ENCODE data around the gene CELSR1. TPM values are rescaled to one million over a fixed set of nuclear protein-coding genes. Genes with fewer than 3 reads are reported as not detected.

The CELSR1 gene
- total RNA-seq, 1 donor from 2014 or later: 8.9 TPM

- H3K27me3 ChIP-seq (ENCODE audit: low read depth): no peaks in the 10 kb centered on the region
- H3K4me3 ChIP-seq: peak overlapping the region; percentile 91
- DNase-seq: peak; percentile 69
- intact Hi-C loops (cut with micrococcal nuclease): no loop called here
- TF ChIP-seq, protein P1, sequence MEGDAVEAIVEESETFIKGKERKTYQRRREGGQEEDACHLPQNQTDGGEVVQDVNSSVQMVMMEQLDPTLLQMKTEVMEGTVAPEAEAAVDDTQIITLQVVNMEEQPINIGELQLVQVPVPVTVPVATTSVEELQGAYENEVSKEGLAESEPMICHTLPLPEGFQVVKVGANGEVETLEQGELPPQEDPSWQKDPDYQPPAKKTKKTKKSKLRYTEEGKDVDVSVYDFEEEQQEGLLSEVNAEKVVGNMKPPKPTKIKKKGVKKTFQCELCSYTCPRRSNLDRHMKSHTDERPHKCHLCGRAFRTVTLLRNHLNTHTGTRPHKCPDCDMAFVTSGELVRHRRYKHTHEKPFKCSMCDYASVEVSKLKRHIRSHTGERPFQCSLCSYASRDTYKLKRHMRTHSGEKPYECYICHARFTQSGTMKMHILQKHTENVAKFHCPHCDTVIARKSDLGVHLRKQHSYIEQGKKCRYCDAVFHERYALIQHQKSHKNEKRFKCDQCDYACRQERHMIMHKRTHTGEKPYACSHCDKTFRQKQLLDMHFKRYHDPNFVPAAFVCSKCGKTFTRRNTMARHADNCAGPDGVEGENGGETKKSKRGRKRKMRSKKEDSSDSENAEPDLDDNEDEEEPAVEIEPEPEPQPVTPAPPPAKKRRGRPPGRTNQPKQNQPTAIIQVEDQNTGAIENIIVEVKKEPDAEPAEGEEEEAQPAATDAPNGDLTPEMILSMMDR (IDR thresholded peaks at IDR 0.05; ENCODE audit: borderline replicate concordance): peak; percentile 8
- no peaks in the 10 kb centered on the region for H3K36me3 ChIP-seq
- peaks cover 84% of the 10 kb centered on the region for H3K4me1 ChIP-seq
- H3K27ac ChIP-seq (replicated peaks): peak overlapping the region; percentile 89
- peaks cover 10% of the 10 kb centered on the region for H3K9me3 ChIP-seq (replicated peaks)
Observed at GRCh38 chr22:46576556-46577367, 39.3 kb upstream of the CELSR1 start.

GRCh38 chr22:46575911-46576555 is 38.6 kb upstream of the CELSR1 start:
- intact Hi-C loops (cut with micrococcal nuclease): no loop called here
- H3K4me3 ChIP-seq: peak overlapping the region; percentile 91
- DNase-seq: peak; percentile 25
- no peaks in the 10 kb centered on the region for H3K36me3 ChIP-seq
- H3K27ac ChIP-seq (replicated peaks): peak overlapping the region; percentile 86
- H3K4me1 ChIP-seq: peaks cover 77% of the 10 kb centered on the region
- peaks cover 17% of the 10 kb centered on the region for H3K9me3 ChIP-seq (replicated peaks)
- TF ChIP-seq, protein P1 (IDR thresholded peaks at IDR 0.05; ENCODE audit: borderline replicate concordance): no peak
- H3K27me3 ChIP-seq (ENCODE audit: low read depth): no peaks in the 10 kb centered on the region

DNA sequence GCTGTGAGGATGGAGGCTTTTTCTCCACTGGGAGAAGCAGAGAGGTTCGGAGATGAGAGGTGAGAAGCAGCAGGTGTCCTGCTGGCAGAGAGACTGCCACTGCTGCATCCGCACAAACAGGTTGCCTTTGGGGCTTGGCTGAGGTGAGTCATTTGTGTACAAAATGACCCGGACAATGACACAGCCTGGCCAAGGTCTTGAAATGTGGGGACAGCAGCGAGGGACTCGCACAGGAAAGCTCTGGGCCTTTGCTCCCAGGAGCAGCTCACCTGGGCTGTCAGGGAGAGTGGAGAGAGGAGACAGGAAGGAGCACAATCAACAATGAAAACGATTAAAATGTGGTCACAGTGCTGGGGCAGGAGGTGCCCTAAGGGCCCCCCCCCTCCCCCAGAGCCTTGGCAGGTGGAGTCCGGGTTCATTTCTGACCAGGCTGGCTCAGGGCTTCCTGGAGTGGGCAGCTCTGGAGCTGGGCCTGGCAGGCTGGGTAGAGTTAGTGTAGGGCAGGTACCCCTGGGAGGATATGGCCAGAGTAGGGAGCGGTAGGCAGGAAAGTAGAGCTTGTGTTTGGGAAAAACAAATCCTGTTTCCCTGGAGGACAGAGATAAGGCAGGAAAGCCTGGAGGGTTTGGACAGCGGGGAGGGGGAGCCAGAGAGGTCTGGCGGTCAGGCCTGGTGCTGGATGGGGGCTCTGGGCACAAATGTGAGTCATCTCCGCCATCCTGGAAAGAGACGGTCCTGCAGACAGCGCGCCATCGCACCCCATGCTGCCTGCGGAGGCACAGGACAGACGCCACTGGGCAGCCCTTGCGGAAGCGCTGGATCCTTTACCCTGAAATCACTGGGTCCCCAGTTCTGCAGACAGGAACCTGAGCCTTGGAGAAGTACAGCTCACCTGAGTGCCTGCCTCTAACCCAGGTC is 37.8 kb upstream of the CELSR1 start:
- peak overlapping the region; percentile 91 for H3K4me3 ChIP-seq
- intact Hi-C loops (cut with micrococcal nuclease): no loop called here
- peaks cover 69% of the 10 kb centered on the region for H3K4me1 ChIP-seq
- peak; percentile 56 for DNase-seq
- peaks cover 20% of the 10 kb centered on the region for H3K9me3 ChIP-seq (replicated peaks)
- H3K27ac ChIP-seq (replicated peaks): peak overlapping the region; percentile 86
- H3K27me3 ChIP-seq (ENCODE audit: low read depth): no peaks in the 10 kb centered on the region
- H3K36me3 ChIP-seq: no peaks in the 10 kb centered on the region
- TF ChIP-seq, protein P1 (IDR thresholded peaks at IDR 0.05; ENCODE audit: borderline replicate concordance): no peak

GRCh38 chr22:46574438-46574992 is 37.1 kb upstream of the CELSR1 start:
- TF ChIP-seq, protein P1 (IDR thresholded peaks at IDR 0.05; ENCODE audit: borderline replicate concordance): no peak
- Histone ChIP-seq H3K4me3 (no peak overlapping the region), H3K9me3 (replicated peaks) (peaks cover 20% of the 10 kb centered on the region), H3K36me3 (no peaks in the 10 kb centered on the region), H3K27ac (replicated peaks) (peak overlapping the region; percentile 86), H3K27me3 (ENCODE audit: low read depth) (no peaks in the 10 kb centered on the region), H3K4me1 (peaks cover 62% of the 10 kb centered on the region)
- intact Hi-C loops (cut with micrococcal nuclease): no loop called here
- peak; percentile 6 for DNase-seq
